Midbrain (tissue), 1 donor: Measurements from ENCODE around the gene RETREG3.
A peak's percentile ranks its signal among the peaks of the same experiment; 100 is the strongest.
"Not testable (repeated sequence)": the region's sequence is repeated elsewhere in the genome, so short reads cannot be mapped to it uniquely, and the experiment has no call there.

Experiments used
- DNase-seq: peaks from one replicate; lab custom pipeline; 2025; lab: John Stamatoyannopoulos, UW

Gene RETREG3

DNA sequence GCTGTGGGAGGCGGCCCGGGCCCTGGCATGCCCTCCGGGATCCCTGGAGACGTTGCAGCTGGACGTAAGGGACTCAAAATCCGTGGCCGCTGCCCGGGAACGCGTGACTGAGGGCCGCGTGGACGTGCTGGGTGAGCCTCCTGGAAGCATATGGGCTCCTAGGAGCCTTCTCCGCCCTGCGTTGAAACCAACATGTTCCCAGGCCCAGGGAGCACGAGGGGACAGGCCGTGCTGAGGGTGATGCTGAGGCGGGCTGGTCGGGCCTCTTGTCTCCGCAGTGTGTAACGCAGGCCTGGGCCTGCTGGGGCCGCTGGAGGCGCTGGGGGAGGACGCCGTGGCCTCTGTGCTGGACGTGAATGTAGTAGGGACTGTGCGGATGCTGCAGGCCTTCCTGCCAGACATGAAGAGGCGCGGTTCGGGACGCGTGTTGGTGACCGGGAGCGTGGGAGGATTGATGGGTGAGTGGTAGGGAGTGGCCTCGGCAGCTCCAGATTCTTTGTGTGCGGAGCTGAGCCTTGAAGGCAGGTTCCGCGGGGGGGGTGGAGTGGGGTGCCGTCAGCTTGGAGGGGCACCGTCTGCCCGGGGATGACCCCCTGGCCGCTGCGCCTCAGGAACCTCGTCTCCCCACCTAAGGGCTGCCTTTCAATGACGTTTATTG, 55.9 kb downstream of the RETREG3 start:
- DNase-seq, result no peak

DNA sequence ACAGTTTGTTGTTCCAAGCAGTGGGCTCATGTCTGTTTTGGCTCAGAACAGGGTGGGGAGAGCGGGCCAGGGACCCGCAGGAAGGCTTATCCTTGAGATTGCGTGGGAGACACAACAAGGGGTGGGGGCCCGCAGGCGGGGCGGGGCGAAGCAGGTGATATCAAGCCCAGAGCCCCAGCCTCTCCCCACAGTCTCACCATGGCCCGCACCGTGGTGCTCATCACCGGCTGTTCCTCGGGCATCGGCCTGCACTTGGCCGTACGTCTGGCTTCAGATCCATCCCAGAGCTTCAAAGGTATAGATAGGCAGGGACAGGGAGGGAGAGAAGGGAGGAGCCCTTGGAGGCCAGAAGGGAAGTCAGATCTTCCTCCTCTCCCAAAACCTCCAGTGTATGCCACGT, 56.4 kb downstream of the RETREG3 start, which contains the start of gene HSD17B1:
HSD17B1 (plus strand) TSS at position 188 of the 400 bp plus-strand sequence; CDS start at position 199, 11 bp downstream.
- not testable (repeated sequence) for DNase-seq

DNA sequence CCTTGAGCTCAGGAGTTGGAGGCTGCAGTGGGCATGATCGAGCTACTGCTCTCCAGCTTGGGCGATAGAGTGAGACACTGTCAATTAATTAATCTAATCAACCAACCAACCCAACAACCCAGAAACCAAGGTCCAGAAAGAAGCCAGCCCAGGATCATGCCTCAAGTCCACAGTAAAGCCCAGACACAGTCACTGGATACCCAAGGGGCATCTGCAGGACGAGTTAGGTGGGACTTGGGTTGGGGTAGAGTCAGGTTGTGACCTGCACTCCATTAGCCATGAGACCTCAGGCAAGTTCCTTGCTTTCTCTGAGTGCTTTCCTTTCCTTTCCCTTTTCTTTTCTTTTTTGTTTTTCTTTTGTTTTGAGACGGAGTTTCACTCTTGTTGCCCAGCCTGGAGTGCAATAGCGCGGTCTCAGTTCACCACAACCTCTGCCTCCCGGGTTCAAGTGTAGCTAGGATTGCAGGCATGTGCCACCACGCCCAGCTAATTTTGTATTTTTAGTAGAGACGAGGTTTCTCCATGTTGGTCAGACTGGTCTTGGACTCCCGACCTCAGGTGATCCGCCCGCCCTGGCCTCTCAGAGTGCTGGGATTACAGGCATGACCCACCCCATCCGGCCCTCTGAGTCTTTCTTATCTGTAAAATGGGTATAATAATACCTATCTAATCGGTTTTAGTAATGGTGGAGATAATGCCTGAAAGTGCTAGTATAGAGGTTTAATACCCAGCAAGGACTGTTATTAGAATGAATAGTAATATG, 60.0 kb downstream of the RETREG3 start:
- no peak for DNase-seq

DNA sequence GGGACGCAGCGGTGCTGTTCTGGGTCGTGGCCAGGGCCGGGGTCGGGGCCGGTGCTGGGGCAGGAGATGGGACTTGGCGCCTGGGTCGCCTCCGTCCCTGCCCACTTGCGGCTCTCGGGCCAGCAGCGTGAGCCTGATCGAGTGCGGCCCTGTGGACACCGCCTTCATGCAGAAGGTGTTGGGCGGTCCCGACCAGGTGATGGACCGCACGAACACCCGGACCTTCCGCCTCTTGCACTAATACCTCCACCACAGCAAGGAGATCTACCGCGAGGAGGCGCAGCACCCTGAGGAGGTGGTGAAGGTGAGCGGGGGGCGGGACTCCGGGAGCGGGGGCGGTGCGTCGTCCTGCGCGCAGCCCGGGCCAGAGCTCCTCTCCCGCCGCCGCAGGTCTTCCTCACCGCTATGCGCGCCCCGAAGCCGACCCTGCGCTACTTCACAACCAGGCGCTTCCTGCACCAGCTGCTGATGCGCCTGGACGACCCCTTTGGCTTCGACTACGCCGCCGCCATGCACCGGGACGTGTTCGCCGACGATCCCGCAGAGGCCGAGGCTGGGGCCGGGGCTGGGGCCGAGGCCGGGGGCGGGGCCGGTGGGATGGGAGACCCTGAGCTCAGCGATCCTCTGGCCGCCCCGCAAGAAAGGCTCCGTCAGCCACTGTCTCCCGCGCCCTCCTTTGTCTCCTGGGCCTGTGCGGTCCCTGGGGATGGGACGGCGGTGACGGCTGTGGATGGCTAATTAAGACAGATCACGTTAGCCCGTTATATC, 60.9 kb downstream of the RETREG3 start:
- no peak for DNase-seq

DNA sequence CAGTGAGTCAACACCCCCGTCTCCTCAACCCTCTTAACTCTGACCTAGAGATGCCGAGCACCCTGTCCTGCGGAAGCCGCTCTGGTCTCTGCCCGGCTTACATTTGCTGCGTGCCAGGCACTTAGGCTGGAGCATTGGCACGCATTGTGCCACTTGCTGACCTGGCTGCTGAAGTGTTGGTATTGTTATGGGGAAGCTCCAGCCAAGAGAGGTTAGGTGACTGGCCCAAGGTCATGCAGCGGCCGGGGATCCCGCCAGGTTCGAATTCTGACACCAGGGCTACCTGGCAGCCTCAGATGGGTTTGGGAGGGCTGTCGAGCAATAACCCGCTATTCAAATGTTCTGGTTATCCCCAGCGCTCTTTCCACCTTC, 61.5 kb downstream of the RETREG3 start:
- no peak for DNase-seq

DNA sequence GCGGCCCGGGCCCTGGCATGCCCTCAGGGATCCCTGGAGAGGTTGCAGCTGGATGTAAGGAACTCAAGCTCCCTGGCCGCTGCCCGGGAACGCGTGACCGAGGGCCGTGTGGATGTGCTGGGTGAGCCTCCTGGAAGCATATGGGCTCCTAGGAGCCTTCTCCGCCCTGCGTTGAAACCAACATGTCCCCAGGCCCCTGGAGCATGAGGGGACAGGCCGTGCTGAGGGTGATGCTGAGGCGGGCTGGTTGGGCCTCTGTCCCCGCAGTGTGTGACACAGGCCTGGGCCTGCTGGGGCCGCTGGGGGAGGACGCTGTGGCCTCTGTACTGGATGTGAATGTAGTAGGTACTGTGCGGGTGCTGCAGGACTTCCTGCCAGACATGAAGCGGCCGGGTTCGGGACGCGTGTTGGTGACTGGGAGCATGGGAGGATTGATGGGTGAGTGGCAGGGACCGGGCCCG, 62.1 kb downstream of the RETREG3 start:
- no peak for DNase-seq

DNA sequence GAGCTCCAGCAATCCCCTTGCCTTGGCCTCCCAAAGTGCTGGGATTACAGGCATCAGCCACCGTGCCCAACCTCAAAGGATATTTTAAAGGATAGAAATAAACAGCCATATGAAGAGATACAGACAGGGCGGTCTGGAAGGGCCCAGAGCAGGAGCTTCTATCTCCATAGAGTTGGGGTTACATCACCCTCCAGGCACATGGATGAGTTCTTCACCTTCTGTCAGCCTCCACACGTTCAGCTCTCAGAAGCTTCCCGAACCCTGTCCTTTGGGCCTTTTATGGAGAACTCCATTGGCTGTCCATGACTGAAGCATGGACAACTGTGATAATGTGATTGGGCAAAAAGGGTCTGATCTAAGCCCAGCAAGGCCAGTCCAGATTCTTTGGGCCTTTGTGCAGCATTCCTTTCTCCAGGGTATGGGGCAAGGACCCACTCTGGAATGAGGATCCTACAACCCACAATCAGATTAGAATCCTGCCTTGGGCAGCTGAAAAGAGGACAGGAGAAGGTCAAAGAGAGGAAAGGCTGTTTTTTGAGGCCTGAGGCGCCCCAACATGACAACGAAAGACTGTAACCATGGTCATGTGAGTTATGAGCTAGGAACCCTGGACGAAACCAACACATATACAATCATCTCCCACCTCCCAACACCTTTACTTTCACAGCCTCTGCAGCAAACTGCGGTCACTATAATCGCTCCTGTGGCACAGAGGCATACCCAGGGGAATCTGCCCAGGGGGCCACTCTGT, 63.2 kb downstream of the RETREG3 start:
- DNase-seq, result not testable (repeated sequence)

DNA sequence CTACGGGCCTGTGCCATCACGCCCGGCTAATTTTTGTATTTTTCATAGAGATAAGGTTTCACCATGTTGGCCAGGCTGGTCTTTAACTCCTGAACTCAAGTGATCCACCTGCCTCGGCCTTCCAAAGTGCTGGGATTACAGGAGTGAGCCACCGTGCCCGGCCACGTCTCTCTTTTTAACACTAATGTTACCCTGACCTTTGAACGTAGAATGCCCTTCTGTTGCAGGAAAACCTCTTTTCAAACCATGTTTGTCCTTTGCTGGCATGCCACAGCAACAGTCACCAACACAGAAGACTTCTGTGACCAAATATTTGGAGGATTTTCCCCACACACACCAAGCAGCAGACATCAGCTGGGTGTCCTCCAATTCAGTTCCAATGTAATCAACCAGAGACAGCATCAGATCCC, 64.3 kb downstream of the RETREG3 start:
- no peak for DNase-seq

DNA sequence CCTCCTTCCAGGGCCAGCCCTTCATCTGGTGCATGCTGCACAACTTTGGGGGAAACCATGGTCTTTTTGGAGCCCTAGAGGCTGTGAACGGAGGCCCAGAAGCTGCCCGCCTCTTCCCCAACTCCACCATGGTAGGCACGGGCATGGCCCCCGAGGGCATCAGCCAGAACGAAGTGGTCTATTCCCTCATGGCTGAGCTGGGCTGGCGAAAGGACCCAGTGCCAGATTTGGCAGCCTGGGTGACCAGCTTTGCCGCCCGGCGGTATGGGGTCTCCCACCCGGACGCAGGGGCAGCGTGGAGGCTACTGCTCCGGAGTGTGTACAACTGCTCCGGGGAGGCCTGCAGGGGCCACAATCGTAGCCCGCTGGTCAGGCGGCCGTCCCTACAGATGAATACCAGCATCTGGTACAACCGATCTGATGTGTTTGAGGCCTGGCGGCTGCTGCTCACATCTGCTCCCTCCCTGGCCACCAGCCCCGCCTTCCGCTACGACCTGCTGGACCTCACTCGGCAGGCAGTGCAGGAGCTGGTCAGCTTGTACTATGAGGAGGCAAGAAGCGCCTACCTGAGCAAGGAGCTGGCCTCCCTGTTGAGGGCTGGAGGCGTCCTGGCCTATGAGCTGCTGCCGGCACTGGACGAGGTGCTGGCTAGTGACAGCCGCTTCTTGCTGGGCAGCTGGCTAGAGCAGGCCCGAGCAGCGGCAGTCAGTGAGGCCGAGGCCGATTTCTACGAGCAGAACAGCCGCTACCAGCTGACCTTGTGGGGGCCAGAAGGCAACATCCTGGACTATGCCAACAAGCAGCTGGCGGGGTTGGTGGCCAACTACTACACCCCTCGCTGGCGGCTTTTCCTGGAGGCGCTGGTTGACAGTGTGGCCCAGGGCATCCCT, 65.7 kb downstream of the RETREG3 start:
- no peak for DNase-seq

DNA sequence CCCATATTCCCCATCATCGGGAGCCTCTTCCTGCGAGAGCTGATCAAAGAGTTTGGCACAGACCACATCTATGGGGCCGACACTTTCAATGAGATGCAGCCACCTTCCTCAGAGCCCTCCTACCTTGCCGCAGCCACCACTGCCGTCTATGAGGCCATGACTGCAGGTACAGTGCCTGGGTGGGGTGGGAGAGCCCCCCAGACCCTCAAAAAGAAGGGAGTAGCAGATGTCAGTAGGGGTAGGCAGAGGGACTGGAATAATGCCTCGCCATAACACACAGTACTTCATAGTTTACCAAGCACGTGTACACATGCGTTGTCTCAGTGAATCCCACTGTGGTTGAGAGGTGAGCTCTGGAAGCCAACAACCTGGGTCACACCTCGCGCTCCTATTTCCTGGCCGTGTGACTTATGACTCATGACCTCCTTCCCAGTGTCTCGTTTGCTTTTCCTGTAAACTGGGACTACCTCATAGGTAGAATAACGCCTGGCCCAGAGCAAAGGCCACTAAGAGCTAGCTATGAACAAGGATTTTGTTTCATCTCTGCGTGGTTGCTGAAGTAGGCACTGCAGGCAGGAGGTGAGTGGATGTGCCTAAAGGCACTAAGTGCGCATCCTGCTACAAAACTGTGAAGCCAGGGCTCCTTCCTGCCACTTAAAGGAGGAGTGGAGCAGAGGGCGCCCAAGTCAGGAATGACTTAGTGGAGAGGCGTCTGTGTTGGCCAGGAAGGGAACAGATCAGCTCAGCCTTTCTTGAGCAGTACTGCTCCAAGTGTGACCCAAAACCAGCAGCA, 67.9 kb downstream of the RETREG3 start:
- no peak for DNase-seq

DNA sequence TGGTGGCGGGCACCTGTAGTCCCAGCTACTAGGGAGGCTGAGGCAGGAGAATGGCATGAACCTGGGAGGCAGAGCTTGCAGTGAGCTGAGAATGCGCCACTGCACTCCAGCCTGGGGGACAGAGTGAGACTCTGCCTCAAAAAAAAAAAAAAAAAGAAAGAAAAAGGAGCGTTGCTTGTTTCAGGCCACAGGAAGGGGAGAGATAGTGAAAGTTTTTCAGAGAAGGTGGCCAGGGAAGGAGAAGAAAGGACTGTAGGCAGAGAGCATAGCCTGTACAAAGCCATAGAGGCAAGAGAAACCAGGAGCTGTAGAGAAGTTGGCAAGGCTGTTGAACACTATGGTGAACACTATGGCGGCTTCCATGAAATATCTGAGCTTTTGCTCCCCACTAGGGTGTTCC, 68.6 kb downstream of the RETREG3 start:
- not testable (repeated sequence) for DNase-seq

DNA sequence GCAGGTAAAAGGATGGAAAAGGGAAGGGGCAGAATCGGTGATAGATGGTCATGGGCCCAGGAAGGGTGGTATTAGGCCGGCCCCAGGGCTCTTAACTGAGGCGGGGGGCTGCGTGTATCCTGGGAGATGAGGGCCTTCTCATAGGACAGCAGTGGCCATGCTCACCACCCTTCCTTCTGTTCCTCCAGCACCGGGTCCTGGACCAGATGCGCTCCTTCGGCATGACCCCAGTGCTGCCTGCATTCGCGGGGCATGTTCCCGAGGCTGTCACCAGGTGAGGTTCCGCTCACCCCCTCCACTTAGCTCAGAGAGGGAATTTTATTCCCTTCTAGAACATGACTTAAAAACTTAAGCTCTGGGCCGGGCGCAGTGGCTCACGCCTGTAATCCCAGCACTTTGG, 70.7 kb downstream of the RETREG3 start:
- DNase-seq, result no peak

DNA sequence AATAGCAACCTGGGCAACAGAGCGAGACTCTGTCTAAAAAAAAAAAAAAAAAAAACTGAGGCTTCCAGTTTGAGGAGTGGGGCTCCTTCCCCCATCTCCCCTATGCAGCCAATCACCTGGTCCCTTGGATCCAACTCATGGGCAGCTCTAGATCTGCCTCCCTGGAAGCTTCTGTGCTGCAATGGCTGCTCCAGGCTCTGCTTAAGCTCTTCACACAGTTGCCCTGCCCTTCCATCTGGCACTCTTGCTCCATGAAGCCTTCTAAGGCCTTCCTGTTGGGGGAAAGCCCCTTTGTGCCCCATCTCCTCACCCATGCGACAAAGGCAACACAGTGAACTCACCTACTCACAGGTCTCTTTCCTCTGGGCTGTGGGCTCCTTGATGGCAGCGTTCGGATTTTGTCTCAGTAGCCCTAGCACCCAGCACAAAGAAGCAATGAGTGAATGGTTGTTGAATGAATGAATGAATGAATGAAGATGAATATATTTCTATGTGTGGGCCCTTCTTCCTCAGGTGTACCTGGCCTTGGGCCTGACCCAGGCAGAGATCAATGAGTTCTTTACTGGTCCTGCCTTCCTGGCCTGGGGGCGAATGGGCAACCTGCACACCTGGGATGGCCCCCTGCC, 71.2 kb downstream of the RETREG3 start:
- DNase-seq, result no peak

DNA sequence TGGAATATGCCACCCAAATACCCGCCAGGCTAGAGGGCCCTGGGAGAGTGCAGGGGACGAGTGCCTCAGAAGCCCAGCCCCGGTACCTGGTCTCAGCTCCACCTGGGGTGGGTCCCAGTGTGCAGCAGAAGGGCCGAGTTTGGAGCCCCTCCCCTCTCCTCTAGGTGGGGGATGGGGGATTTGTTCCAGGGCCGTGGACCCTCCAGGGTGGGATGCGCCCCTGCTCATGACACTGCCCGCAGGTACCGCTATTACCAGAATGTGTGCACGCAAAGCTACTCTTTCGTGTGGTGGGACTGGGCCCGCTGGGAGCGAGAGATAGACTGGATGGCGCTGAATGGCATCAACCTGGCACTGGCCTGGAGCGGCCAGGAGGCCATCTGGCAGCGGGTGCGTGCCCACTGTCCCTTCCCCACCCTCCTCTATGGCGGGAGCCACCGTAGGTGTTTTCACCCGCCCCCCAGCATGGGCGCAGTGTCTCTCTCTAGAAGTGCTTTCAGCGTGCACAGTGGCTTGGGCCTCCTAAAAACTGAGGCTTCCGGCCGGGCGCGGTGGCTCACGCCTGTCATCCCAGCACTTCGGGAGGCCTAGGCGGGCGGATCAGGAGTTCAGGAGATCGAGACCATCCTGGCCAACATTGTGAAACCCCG, 71.9 kb downstream of the RETREG3 start:
- no peak for DNase-seq

DNA sequence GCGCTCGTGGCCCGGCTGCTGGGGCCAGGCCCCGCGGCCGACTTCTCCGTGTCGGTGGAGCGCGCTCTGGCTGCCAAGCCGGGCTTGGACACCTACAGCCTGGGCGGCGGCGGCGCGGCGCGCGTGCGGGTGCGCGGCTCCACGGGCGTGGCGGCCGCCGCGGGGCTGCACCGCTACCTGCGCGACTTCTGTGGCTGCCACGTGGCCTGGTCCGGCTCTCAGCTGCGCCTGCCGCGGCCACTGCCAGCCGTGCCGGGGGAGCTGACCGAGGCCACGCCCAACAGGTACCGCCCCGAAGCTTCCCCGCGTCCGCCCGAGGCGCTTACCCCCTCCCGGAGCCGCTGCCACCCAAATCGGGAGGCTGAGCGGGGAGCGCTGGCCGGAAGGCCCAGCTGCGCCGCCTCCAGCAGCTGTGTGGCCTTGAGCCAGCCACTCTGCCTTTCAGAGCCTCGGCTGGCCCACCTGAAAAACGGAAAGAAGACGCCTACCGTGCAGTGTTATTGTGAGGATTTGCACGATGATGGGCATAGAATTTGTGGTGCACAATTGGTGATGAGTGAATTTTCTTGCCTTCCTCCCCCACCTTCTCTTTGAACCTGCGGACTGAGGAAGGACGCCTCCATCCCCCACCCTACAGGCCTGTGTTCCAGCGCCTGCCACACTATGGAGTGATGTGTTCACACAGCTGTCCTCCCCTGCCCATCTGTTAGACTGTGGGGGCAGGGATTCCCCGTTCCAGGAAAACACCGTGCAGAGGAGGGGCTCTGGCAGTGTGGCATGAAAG, 72.6 kb downstream of the RETREG3 start:
- DNase-seq, result peak; percentile 65

DNA sequence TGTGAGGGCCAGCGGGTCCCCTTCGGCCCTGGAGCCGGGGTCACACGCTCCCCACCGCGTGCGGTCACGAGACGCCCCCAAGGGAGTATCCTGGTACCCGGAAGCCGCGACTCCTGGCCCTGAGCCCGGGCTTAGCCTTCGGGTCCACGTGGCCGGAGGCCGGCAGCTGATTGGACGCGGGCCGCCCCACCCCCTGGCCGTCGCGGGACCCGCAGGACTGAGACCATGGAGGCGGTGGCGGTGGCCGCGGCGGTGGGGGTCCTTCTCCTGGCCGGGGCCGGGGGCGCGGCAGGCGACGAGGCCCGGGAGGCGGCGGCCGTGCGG, 73.2 kb downstream of the RETREG3 start, which contains the start of gene NAGLU:
NAGLU (plus strand) TSS at position 194 of the 324 bp plus-strand sequence; CDS start at position 226, 32 bp downstream.
- peak; percentile 95 for DNase-seq

DNA sequence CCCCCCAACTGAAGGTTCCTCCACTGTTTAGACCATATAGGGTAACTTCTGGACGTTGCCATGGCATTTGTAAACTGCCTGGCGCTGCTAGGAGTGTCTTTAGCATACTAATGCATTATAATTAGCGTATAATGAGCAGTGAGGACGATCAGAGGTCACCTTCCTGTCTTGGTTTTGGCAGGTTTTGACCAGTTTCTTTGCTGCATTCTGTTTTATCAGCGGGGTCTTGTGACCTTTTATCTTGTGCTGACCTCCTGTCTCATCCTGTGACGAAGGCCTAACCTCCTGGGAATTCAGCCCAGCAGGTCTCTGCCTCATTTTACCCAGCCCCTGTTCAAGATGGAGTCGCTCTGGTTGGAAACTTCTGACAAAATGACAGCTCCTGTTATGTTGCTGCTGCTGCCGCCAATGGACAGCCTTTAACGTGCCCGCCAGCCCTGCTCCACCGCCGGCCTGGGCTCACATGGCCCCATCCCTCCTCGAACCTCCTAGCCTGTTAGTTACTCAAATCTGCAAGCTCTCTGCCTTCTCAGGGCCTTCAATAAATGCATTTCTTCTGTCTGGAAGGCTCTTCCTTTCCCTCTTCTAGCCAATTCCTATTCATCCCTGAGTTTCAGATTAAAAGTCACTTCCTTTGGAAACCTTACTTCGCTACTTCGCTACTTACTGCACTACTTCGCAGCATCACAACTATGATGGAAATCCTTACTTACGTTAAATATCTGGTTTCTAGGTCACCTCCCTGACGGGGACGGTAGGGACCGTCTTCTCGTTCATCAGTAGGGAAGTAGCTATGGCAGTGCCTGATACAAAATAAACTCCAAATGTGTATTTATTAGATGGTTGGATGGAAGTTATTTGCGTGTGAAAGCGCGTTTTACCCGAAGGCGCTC, 73.8 kb downstream of the RETREG3 start:
- DNase-seq, result no peak
